HG03095 (cell line): ENCODE results near the gene DPYSL4.

Source experiments
- ATAC-seq: cut with Tn5 transposase; IDR thresholded peaks from one replicate; pipeline ENCODE4 v1.9.1; 2021; ENCODE audit warnings: moderate library complexity; ENCODE audit not compliant: unreplicated experiment

The DPYSL4 gene

DNA sequence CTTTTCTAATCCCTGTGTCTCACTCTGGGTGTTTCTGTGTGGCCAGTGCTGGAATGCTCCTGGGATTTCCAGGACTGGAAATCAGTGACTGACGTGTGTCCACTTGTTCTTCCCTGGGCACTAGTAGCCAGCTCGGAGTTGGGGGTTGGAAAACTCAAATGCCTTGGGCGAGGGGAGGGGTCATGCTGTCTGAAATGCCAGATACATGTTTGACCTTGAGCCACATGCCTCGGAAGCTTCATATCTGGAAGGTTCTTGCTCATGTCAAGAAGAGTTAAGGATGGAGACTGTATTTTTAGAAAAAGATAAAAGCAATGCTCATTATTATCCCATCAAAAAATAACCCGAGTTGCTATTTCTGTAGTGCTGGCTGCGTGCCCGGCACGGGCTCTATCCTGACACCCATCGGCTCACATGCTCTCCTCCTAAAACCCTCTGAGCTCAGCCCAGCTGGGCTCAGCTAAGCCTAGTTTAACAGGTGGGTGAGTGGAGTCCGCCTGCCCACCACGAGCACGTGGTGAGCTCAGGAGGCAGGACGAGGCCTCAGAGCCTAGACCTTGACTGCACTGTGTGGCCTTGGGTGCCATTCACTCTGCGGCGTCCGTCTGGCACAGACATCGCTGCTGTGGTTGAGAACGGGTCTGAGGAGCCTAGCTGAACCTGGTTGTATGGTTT is 6.4 kb downstream of the DPYSL4 start:
- no peak for ATAC-seq

DNA sequence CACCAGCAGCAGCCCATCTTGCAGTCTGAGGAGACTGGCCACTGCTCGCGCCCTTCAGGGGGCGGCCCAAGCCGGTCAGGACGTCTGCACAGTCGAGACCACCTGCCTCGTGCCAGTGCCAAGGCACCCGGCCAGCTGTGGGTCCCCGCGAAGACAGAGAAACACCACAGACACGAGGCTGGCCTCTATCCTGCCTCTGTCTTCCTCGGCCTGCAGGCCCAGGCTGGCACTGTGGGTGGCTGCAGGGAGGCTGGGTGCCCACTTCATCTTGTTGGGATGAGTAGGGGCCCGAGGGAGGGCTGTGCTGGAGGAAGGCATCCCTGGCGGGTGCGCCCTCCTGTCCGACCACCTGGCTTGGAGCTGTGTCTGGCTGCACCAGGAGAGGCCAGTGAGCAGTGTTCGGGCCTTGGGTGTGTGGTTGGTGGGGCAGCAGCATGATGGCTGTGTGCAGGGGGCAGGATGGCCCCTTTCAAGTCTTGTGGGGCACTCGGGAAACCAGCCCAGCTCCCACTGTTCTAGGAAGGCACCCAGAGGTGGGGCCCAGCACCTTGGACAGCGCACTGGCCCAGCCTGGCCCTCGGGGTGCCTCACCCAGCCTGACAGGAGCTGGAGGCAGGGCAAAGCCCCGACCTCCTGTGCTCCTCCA is 7.3 kb downstream of the DPYSL4 start:
- no peak for ATAC-seq

GRCh38 chr10:132194726-132195125 is 8.0 kb downstream of the DPYSL4 start:
- ATAC-seq: no peak

- no peak for ATAC-seq
These were observed 8.8 kb downstream of the DPYSL4 start for GRCh38 chr10:132195366-132196075.

GRCh38 chr10:132196178-132197113 is 9.7 kb downstream of the DPYSL4 start:
- no peak for ATAC-seq

GRCh38 chr10:132197271-132198067 is 10.7 kb downstream of the DPYSL4 start:
- no peak for ATAC-seq

DNA sequence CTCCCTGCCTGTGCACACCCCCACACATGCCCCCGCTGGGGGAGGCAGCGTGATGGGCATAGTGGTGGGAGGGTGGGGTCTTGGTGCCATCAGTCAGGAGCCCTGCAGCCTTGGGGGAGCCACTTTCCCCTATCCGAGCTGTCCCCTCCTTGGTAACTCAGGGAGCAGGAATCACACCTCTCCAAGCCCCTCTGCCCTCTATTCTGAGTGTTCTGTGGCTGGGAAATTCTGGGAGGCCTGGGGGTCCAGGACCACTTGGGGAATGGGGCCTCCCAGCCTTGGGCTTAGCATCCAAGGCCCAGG is 11.3 kb downstream of the DPYSL4 start:
- no peak for ATAC-seq

- ATAC-seq: no peak
These were observed 11.8 kb downstream of the DPYSL4 start for GRCh38 chr10:132198381-132199181.

- ATAC-seq: no peak
These were observed 12.6 kb downstream of the DPYSL4 start for GRCh38 chr10:132199268-132199853.

DNA sequence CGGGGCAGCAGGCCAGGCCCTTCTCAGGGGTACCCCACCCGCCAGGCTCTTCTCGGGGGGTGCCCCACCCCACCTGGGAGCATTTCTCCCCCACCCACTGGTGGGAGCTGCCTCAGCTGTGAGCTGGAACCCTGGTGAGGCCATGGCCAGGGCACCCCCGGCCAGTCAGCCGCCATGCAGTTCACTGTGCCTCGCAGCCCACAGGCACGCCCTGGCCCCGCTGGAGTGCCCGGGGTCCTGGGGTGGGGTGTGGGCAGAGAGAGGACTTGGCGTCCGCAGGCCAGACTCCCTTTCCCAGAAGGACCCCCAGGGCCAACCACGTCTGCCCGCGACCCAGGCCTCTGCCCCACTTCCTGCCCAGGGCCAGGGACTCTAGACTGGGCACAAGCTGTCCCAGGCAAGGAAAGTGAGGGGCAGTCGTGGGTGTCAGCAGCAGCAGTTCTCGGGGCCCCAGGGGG is 13.1 kb downstream of the DPYSL4 start:
- no peak for ATAC-seq

DNA sequence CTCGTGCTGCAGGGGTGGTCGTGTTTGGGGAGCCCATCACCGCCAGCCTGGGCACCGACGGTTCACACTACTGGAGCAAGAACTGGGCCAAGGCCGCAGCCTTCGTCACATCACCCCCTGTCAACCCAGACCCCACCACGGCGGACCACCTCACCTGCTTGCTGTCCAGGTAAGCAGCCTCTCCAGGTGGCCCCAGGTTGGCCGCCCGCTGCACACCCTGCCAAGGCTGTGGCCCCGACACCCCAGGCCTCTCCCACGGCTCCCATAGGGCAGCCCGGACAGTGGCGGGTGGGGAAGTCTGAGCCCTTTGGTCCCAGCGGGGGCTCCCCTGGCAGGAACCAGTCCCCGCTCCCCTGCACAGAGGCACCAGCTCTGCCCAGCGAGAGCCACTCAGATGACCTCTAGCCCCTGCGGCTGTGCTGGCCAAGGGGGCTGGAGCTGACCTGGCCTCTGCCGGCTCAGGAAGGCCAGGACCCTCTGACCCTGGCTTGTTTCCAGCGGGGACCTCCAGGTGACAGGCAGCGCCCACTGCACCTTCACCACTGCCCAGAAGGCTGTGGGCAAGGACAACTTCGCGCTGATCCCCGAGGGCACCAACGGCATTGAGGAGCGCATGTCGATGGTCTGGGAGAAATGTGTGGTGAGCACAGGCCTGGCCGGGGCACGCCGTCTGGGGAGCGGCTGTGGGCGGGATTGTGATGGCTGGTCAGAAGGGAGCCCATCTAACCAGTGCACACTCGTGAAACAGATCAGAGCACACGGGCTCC is 13.8 kb downstream of the DPYSL4 start:
- no peak for ATAC-seq

GRCh38 chr10:132201111-132201969 is 14.6 kb downstream of the DPYSL4 start:
- no peak for ATAC-seq

- ATAC-seq: no peak
These were observed 15.6 kb downstream of the DPYSL4 start for GRCh38 chr10:132202070-132202970.

GRCh38 chr10:132203256-132204077 is 16.7 kb downstream of the DPYSL4 start:
- no peak for ATAC-seq

- no peak for ATAC-seq
These were observed 17.5 kb downstream of the DPYSL4 start for GRCh38 chr10:132204078-132204780.
